ENCODE results near the gene NABP1. TPM values are rescaled to one million over a fixed set of nuclear protein-coding genes. Genes with fewer than 3 reads are reported as not detected.

NABP1 gene
- polyA plus RNA-seq, 1 of the 3 experiments (the other 2 are of a cell fraction), result 19.1 TPM

GRCh38 chr2:191632426-191632825, 45.5 kb upstream of the NABP1 start (continued):
- no peak for TF ChIP-seq TCF12 (IDR thresholded peaks at IDR 0.05)

- no peaks in the 10 kb centered on the region for H3K9me2 ChIP-seq
- no peaks in the 10 kb centered on the region for H3K27me3 ChIP-seq (ENCODE audit: insufficient read depth)
- H2AFZ ChIP-seq (ENCODE audit: low read depth), result no peak overlapping the region
- ChIA-PET POLR2A (no interaction called here), CTCF (no interaction called here)
- peak overlapping the region; percentile 76 to 87; a peak in 3 of 4 replicates for H3K27ac ChIP-seq (ENCODE audit: low read depth in 2 of 2, low read length in 1 of 2)
- H3K4me3 ChIP-seq (ENCODE audit: low read depth in 2 of 2, low read length in 1 of 2), result no peak overlapping the region
- H3K9me3 ChIP-seq, result no peaks in the 10 kb centered on the region
- H3K4me1 ChIP-seq (ENCODE audit: control insufficient read depth in 1 of 2, insufficient read depth in 2 of 2, low read depth in 1 of 2, low read length in 1 of 2), result peaks cover 0 to 19% of the 10 kb centered on the region in 2 experiments; a peak in 2 of 4 replicates
- DNase-seq, result no peak
- H3K36me3 ChIP-seq (replicated peaks in 1 of 2; ENCODE audit: control insufficient read depth in 1 of 2, insufficient read depth in 2 of 2, low read length in 1 of 2), result no peaks in the 10 kb centered on the region
- no peaks in the 10 kb centered on the region for H4K20me1 ChIP-seq (ENCODE audit: insufficient read depth)
- WGBS (ENCODE audit: low lambda C conversion rate), result 95% methylated on average over 1 of the region's 1 CpG
- H3K4me2 ChIP-seq, result peak overlapping the region; percentile 42; the same call in 1 of the 2 replicates
- TF ChIP-seq NRF1 (IDR thresholded peaks at IDR 0.05; ENCODE audit: low read depth, low read length), result no peak
- no peak for TF ChIP-seq POLR2AphosphoS5 (IDR thresholded peaks at IDR 0.05; ENCODE audit: low read depth, low read length)
- no peak for TF ChIP-seq FOSL2 (IDR thresholded peaks at IDR 0.05; ENCODE audit: borderline replicate concordance, low read depth)
- TF ChIP-seq TAF1 (IDR thresholded peaks at IDR 0.05; ENCODE audit: borderline replicate concordance, low read depth, low read length), result no peak
- TF ChIP-seq RCOR1 (IDR thresholded peaks at IDR 0.05; ENCODE audit: low read length), result no peak
- no peak for TF ChIP-seq GABPA (IDR thresholded peaks at IDR 0.05; ENCODE audit: low read depth)
- no peak for TF ChIP-seq TCF12 (IDR thresholded peaks at IDR 0.05)
- TF ChIP-seq FOXJ3 (CRISPR knock-in tag; IDR thresholded peaks at IDR 0.05), result no peak
- TF ChIP-seq RAD21 (IDR thresholded peaks at IDR 0.05; ENCODE audit: low read length), result no peak
- no peak for TF ChIP-seq YY1 (IDR thresholded peaks at IDR 0.05; ENCODE audit: low read depth)
- TF ChIP-seq REST (IDR thresholded peaks at IDR 0.05; ENCODE audit: low read depth, low read length), result no peak
- no peak for TF ChIP-seq PBX3 (IDR thresholded peaks at IDR 0.05)
- TF ChIP-seq EP300 (IDR thresholded peaks at IDR 0.05; ENCODE audit: borderline replicate concordance in 1 of 2, low read depth in 1 of 2, low read length in 1 of 2), result no peak
- no peak for TF ChIP-seq USF2 (IDR thresholded peaks at IDR 0.05; ENCODE audit: borderline replicate concordance, low read depth, low read length)
- no peak for TF ChIP-seq ZBTB33 (IDR thresholded peaks at IDR 0.05; ENCODE audit: borderline replicate concordance, low read depth)
- TF ChIP-seq GATA2 (CRISPR knock-in tag; IDR thresholded peaks at IDR 0.05), result no peak
- peaks cover 34% of the 10 kb centered on the region for H3F3A ChIP-seq (replicated peaks; ENCODE audit: insufficient read depth)
- H3K79me2 ChIP-seq (ENCODE audit: insufficient read depth), result no peaks in the 10 kb centered on the region
- peak overlapping the region; percentile 65 for H3K9ac ChIP-seq
These were observed 43.1 kb upstream of the NABP1 start for GRCh38 chr2:191634791-191635190.
